ENCODE results near the gene LCLAT1. TPM values are rescaled to one million over a fixed set of nuclear protein-coding genes. Genes with fewer than 3 reads are reported as not detected.

Gene LCLAT1
- total RNA-seq, 2 experiments from 2014 or later = 9.2 to 19.6 TPM

DNA sequence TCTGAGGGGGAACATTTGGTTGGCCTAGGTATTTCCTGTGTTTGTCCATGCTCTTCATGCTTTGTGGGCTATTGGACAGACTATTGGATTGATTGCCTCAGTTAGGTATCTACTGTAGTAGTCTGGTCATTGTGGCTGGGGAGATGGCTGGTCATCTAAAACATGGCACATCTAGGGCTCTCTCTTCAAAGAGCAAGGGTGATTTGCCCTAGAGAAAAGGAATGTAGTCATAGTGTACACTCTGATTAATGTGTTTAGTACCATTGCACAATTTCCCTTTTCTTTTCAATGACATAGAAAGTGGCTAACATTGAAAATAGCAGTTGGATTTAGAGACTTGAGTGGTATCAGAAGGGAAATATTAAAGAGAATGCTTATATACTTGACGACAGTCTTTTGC lies 114.3 kb downstream of the LCLAT1 start:
- BruUV-seq (replicated peaks) = no TSS peak
- Histone ChIP-seq H3K9me2 (ENCODE audit: insufficient read depth, low read length) (no peaks in the 10 kb centered on the region), H3K27ac (ENCODE audit: low read depth, low read length, poor library complexity, severe bottlenecking) (no peak overlapping the region), H2AFZ (ENCODE audit: low read length) (no peak overlapping the region), H3K36me3 (ENCODE audit: insufficient read depth, low read length) (peaks cover 17% of the 10 kb centered on the region; the same call in 1 of the 2 replicates), H3K4me1 (ENCODE audit: insufficient read depth, low read length, poor library complexity, severe bottlenecking) (no peaks in the 10 kb centered on the region), H3K79me2 (ENCODE audit: insufficient read depth, low read depth, low read length) (no peaks in the 10 kb centered on the region), H3K4me2 (ENCODE audit: low read length) (no peak overlapping the region), H4K20me1 (ENCODE audit: insufficient read depth, low read length) (peaks cover 5% of the 10 kb centered on the region; the same call in 1 of the 2 replicates), H3K9me3 (ENCODE audit: low read length) (no peaks in the 10 kb centered on the region), H3K4me3 (ENCODE audit: low read depth, low read length, poor library complexity, severe bottlenecking) (no peak overlapping the region)
- TF ChIP-seq, protein P1, sequence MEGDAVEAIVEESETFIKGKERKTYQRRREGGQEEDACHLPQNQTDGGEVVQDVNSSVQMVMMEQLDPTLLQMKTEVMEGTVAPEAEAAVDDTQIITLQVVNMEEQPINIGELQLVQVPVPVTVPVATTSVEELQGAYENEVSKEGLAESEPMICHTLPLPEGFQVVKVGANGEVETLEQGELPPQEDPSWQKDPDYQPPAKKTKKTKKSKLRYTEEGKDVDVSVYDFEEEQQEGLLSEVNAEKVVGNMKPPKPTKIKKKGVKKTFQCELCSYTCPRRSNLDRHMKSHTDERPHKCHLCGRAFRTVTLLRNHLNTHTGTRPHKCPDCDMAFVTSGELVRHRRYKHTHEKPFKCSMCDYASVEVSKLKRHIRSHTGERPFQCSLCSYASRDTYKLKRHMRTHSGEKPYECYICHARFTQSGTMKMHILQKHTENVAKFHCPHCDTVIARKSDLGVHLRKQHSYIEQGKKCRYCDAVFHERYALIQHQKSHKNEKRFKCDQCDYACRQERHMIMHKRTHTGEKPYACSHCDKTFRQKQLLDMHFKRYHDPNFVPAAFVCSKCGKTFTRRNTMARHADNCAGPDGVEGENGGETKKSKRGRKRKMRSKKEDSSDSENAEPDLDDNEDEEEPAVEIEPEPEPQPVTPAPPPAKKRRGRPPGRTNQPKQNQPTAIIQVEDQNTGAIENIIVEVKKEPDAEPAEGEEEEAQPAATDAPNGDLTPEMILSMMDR (conservative IDR thresholded peaks at IDR 0.05; ENCODE audit: low read length) = no peak
- no peak for TF ChIP-seq EZH2phosphoT487 (IDR thresholded peaks at IDR 0.05; ENCODE audit: borderline replicate concordance, low read depth, low read length)
- intact Hi-C loops (cut with micrococcal nuclease; ENCODE audit: unreplicated experiment) = no loop called here
- DNase-seq (ENCODE audit: low spot score) = no peak
- POLR2A ChIA-PET = interaction anchor here (1.0 kb wide), 1 partner anchor 14 kb away, joined by 3 read pairs; no protein-coding TSS in a partner anchor
- CTCF ChIA-PET (ENCODE audit: unreplicated experiment) = no interaction called here

DNA sequence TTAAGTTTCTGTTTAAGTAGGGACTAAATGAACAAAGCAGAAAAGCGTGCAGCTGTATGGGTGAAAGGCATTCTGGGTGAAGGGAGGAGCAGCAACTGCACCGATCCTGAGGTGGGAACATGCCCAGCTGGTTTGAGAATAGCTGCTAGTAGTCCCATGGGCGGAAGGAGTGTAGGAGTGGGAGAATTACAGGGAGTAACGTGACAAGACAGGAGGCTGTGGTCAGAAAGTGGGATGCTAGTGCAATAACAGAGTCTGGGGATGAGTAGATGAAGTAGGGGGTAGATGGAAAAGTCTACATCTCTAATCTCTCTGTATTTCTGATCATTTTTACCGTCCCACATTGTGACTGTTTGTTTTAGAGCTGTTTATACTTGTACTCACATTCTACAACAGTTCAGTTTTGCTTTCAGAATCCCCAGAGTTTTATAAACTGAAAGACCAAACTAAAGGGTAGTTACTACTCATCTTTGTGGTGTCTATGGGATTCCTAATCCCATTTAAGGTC lies 118.9 kb downstream of the LCLAT1 start:
- Histone ChIP-seq H3K4me1 (ENCODE audit: insufficient read depth, low read length, poor library complexity, severe bottlenecking) (no peaks in the 10 kb centered on the region), H3K9me2 (ENCODE audit: insufficient read depth, low read length) (no peaks in the 10 kb centered on the region), H3K4me3 (ENCODE audit: low read depth, low read length, poor library complexity, severe bottlenecking) (no peak overlapping the region), H3K79me2 (ENCODE audit: insufficient read depth, low read depth, low read length) (no peaks in the 10 kb centered on the region), H3K27ac (ENCODE audit: low read depth, low read length, poor library complexity, severe bottlenecking) (no peak overlapping the region), H3K36me3 (ENCODE audit: insufficient read depth, low read length) (peaks cover 25% of the 10 kb centered on the region), H4K20me1 (ENCODE audit: insufficient read depth, low read length) (peaks cover 5% of the 10 kb centered on the region; the same call in 1 of the 2 replicates), H3K4me2 (ENCODE audit: low read length) (no peak overlapping the region), H3K9me3 (ENCODE audit: low read length) (no peaks in the 10 kb centered on the region), H2AFZ (ENCODE audit: low read length) (no peak overlapping the region)
- intact Hi-C loops (cut with micrococcal nuclease; ENCODE audit: unreplicated experiment) = no loop called here
- ChIA-PET CTCF (ENCODE audit: unreplicated experiment) (no interaction called here), POLR2A (no interaction called here)
- BruUV-seq (replicated peaks) = no TSS peak
- no peak for DNase-seq (ENCODE audit: low spot score)
- TF ChIP-seq EZH2phosphoT487 (IDR thresholded peaks at IDR 0.05; ENCODE audit: borderline replicate concordance, low read depth, low read length) = no peak
- TF ChIP-seq, protein P1 (conservative IDR thresholded peaks at IDR 0.05; ENCODE audit: low read length) = no peak

DNA sequence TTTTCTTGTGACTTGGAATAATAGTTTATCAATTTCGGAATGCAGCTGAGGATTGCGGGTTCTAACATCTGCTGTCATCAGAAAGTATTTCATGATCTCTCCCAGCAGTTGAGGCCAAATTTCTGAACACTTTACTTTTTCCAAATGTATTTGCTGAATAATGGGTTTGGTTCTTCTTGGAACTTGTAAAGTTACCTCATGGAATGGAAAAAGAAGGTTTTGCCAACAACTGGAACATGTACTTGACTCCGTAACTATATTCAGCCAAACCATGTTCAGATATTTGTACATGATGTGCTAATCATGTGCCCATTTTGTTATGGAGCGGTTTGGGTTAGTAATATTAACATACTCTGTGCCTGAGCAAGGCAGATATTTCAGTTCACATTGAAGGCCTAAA lies 119.6 kb downstream of the LCLAT1 start:
- Histone ChIP-seq H3K36me3 (ENCODE audit: insufficient read depth, low read length) (peaks cover 25% of the 10 kb centered on the region), H3K4me2 (ENCODE audit: low read length) (no peak overlapping the region), H2AFZ (ENCODE audit: low read length) (no peak overlapping the region), H3K4me3 (ENCODE audit: low read depth, low read length, poor library complexity, severe bottlenecking) (no peak overlapping the region), H3K9me2 (ENCODE audit: insufficient read depth, low read length) (no peaks in the 10 kb centered on the region), H3K4me1 (ENCODE audit: insufficient read depth, low read length, poor library complexity, severe bottlenecking) (no peaks in the 10 kb centered on the region), H4K20me1 (ENCODE audit: insufficient read depth, low read length) (peaks cover 5% of the 10 kb centered on the region; the same call in 1 of the 2 replicates), H3K9me3 (ENCODE audit: low read length) (no peaks in the 10 kb centered on the region), H3K79me2 (ENCODE audit: insufficient read depth, low read depth, low read length) (no peaks in the 10 kb centered on the region), H3K27ac (ENCODE audit: low read depth, low read length, poor library complexity, severe bottlenecking) (no peak overlapping the region)
- CTCF ChIA-PET (ENCODE audit: unreplicated experiment) = no interaction called here
- intact Hi-C loops (cut with micrococcal nuclease; ENCODE audit: unreplicated experiment) = no loop called here
- POLR2A ChIA-PET = no interaction called here
- no peak for DNase-seq (ENCODE audit: low spot score)
- TF ChIP-seq, protein P1 (conservative IDR thresholded peaks at IDR 0.05; ENCODE audit: low read length) = no peak
- no TSS peak for BruUV-seq (replicated peaks)

Data from OCI-LY7 (cell line).